Lower lobe of right lung (tissue), 2 donors: ENCODE results near the gene FBXO34. TPM values are rescaled to one million over a fixed set of nuclear protein-coding genes. Genes with fewer than 3 reads are reported as not detected.

Source experiments
- ATAC-seq, 2 donors: fragments of 200-7000 bp; cut with Tn5 transposase; one replicate each; pipeline ENCODE4 v1.9.1; 2020 to 2022; ENCODE audit warnings: mild to moderate bottlenecking in 2 of 2, moderate library complexity in 2 of 2
- DNase-seq: peaks from one replicate; pipeline ENCODE4 v3.0.0-alpha.2; 2020
- H3K27ac ChIP-seq: fragments of 200-600 bp; one replicate; pipeline ENCODE4 v1.8.0; 2022
- H3K27me3 ChIP-seq: fragments of 200-600 bp; one replicate; pipeline ENCODE4 v1.8.0; 2022; ENCODE audit warnings: low read depth
- H3K36me3 ChIP-seq: fragments of 200-600 bp; one replicate; pipeline ENCODE4 v1.8.0; 2022; ENCODE audit warnings: mild to moderate bottlenecking
- H3K4me1 ChIP-seq: fragments of 200-600 bp; one replicate; pipeline ENCODE4 v1.8.0; 2022
- H3K4me3 ChIP-seq: fragments of 200-600 bp; one replicate; pipeline ENCODE4 v1.8.0; 2022; ENCODE audit warnings: mild to moderate bottlenecking
- H3K9me3 ChIP-seq: fragments of 200-600 bp; one replicate; pipeline ENCODE4 v1.8.0; 2022
- CTCF ChIP-seq: fragments of 200-600 bp; IDR thresholded peaks from one replicate; pipeline ENCODE4 v1.8.0; 2022; ENCODE audit warnings: antibody characterized with exemption, mild to moderate bottlenecking
- intact Hi-C: fragments of 100-400 bp; cut with DNase I; formaldehyde crosslinking; loops from one replicate; pipeline ENCODE4 v1.11.0; 2022
- total RNA-seq: library from RNA; stranded (reverse); fragmentation: NEBNext Ultra II Directional; extraction: Animal tissue kit (Norgen Biotek cat#: 25700); gene quantifications from one replicate; pipeline ENCODE4 v1.2.1, GENCODE V29; 2021
- donor health status: DM: no; HTN: yes; CAD: no; lungs with severe emphysema.

The FBXO34 gene
- total RNA-seq, 1 donor from 2014 or later: 34.7 TPM

- Histone ChIP-seq H3K27ac (no peak overlapping the region), H3K27me3 (no peaks in the 10 kb centered on the region), H3K4me3 (no peak overlapping the region), H3K9me3 (no peaks in the 10 kb centered on the region), H3K4me1 (peaks cover 43% of the 10 kb centered on the region), H3K36me3 (no peaks in the 10 kb centered on the region)
- intact Hi-C loops: no loop called here
- TF ChIP-seq CTCF: no peak
- peak in 1 of 2 donors; percentile 34 for ATAC-seq
- no peak for DNase-seq
Measured at GRCh38 chr14:55277972-55278740, 6.9 kb downstream of the FBXO34 start.

GRCh38 chr14:55279384-55279783, 8.2 kb downstream of the FBXO34 start:
- no peak overlapping the region for H3K4me3 ChIP-seq
- ATAC-seq: no peak
- no peaks in the 10 kb centered on the region for H3K27me3 ChIP-seq
- H3K4me1 ChIP-seq: peaks cover 35% of the 10 kb centered on the region
- no peak for DNase-seq
- no peak for TF ChIP-seq CTCF
- H3K36me3 ChIP-seq: no peaks in the 10 kb centered on the region
- intact Hi-C loops: no loop called here
- H3K27ac ChIP-seq: no peak overlapping the region
- H3K9me3 ChIP-seq: no peaks in the 10 kb centered on the region

- intact Hi-C loops: no loop called here
- no peak for DNase-seq
- TF ChIP-seq CTCF: no peak
- Histone ChIP-seq H3K36me3 (no peaks in the 10 kb centered on the region), H3K4me3 (no peak overlapping the region), H3K4me1 (peaks cover 40% of the 10 kb centered on the region), H3K9me3 (no peaks in the 10 kb centered on the region), H3K27me3 (no peaks in the 10 kb centered on the region), H3K27ac (no peak overlapping the region)
- no peak for ATAC-seq
Measured at GRCh38 chr14:55281316-55281839, 10.2 kb downstream of the FBXO34 start.

- Histone ChIP-seq H3K4me3 (no peak overlapping the region), H3K27me3 (no peaks in the 10 kb centered on the region), H3K36me3 (no peaks in the 10 kb centered on the region), H3K9me3 (no peaks in the 10 kb centered on the region), H3K27ac (no peak overlapping the region), H3K4me1 (peaks cover 21% of the 10 kb centered on the region)
- TF ChIP-seq CTCF: no peak
- ATAC-seq (peak in 1 of 2 donors; percentile 50), DNase-seq (no peak)
- intact Hi-C loops: no loop called here
Measured at GRCh38 chr14:55285048-55285652, 13.9 kb downstream of the FBXO34 start.

GRCh38 chr14:55288439-55288838, 17.2 kb downstream of the FBXO34 start:
- DNase-seq (no peak), ATAC-seq (no peak)
- H3K27me3 ChIP-seq: no peaks in the 10 kb centered on the region
- no peaks in the 10 kb centered on the region for H3K36me3 ChIP-seq
- TF ChIP-seq CTCF: no peak
- no peak overlapping the region for H3K4me3 ChIP-seq
- intact Hi-C loops: no loop called here
- H3K4me1 ChIP-seq: peaks cover 21% of the 10 kb centered on the region
- no peak overlapping the region for H3K27ac ChIP-seq
- H3K9me3 ChIP-seq: no peaks in the 10 kb centered on the region
